IMR-90 (cell line): ENCODE measurements around the gene MR1.

Experiments
- CEBPB ChIP-seq: IDR thresholded peaks from 2 replicates; pipeline ENCODE4 v1.6.1; 2012; ENCODE audit warnings: low read depth, low read length, improper control_type of control experiment
- CHD1 ChIP-seq: IDR thresholded peaks from 2 replicates; pipeline ENCODE4 v1.6.1; 2012; ENCODE audit warnings: low read depth, low read length, improper control_type of control experiment
- FOS ChIP-seq: fragments of 150-350 bp; IDR thresholded peaks from 2 replicates; pipeline ENCODE4 v1.6.1; 2016; ENCODE audit warnings: low read depth, low read length
- MAFK ChIP-seq: IDR thresholded peaks from 2 replicates; pipeline ENCODE4 v1.6.1; 2012; ENCODE audit warnings: low read depth, low read length, improper control_type of control experiment
- MAZ ChIP-seq: IDR thresholded peaks from 2 replicates; pipeline ENCODE4 v1.6.1; 2012; ENCODE audit warnings: low read depth, mild to moderate bottlenecking, low read length, improper control_type of control experiment, moderate library complexity, borderline replicate concordance
- NFE2L2 ChIP-seq: fragments of 150-350 bp; IDR thresholded peaks from 2 replicates; pipeline ENCODE4 v1.6.1; 2016; ENCODE audit warnings: low read depth, mild to moderate bottlenecking, low read length
- POLR2A ChIP-seq: IDR thresholded peaks from 2 replicates; pipeline ENCODE4 v1.6.1; 2012; ENCODE audit warnings: mild to moderate bottlenecking, low read depth, low read length
- RAD21 ChIP-seq: IDR thresholded peaks from 2 replicates; pipeline ENCODE4 v1.6.1; 2012; ENCODE audit warnings: low read length, improper control_type of control experiment
- RCOR1 ChIP-seq: IDR thresholded peaks from 2 replicates; pipeline ENCODE4 v1.6.1; 2012; ENCODE audit warnings: mild to moderate bottlenecking, low read length, improper control_type of control experiment; ENCODE audit not compliant: insufficient replicate concordance
- RFX5 ChIP-seq: IDR thresholded peaks from 2 replicates; pipeline ENCODE4 v1.8.0; 2012; ENCODE audit warnings: low read depth, mild to moderate bottlenecking, low read length, moderate library complexity
- SMC3 ChIP-seq: fragments of 150-350 bp; IDR thresholded peaks from 2 replicates; pipeline ENCODE4 v1.6.1; 2016; ENCODE audit warnings: low read depth, mild to moderate bottlenecking, antibody characterized with exemption, low read length, moderate library complexity
- TF ChIP-seq, protein P1 (sequence below): conservative IDR thresholded peaks from 2 replicates; pipeline ENCODE4 v1.5.1; 2012; ENCODE audit warnings: mild to moderate bottlenecking, low read depth, low read length, improper control_type of control experiment
- TF ChIP-seq, protein P2 (sequence below): fragments of 150-350 bp; IDR thresholded peaks from 2 replicates; pipeline ENCODE4 v1.6.1; 2017; ENCODE audit warnings: mild to moderate bottlenecking, antibody characterized with exemption, low read length, low read depth
- TF ChIP-seq, protein P3 (sequence below): fragments of 150-350 bp; IDR thresholded peaks from 2 replicates; pipeline ENCODE4 v1.6.1; 2016; ENCODE audit warnings: low read depth, mild to moderate bottlenecking, low read length, moderate library complexity, borderline replicate concordance

DNA sequence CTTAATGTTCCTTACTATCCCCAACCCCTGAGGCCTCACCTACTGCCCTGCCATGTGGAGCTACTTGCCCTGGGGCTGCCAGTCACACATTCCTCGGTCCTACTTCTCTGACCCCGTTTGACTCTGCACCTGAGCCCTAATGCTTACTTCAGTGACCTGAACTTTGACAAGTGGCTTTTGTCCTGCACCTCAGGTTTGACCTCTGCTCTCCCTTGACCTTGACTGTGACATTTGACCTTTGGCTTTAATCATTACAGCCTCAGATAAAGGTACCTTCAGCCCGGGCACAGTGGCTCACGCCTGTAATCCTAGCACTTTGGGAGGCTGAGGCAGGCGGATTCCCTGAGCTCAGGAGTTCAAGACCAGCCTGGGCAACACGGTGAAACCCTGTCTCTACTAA, 22.8 kb downstream of the MR1 start:
- TF ChIP-seq, protein P1, sequence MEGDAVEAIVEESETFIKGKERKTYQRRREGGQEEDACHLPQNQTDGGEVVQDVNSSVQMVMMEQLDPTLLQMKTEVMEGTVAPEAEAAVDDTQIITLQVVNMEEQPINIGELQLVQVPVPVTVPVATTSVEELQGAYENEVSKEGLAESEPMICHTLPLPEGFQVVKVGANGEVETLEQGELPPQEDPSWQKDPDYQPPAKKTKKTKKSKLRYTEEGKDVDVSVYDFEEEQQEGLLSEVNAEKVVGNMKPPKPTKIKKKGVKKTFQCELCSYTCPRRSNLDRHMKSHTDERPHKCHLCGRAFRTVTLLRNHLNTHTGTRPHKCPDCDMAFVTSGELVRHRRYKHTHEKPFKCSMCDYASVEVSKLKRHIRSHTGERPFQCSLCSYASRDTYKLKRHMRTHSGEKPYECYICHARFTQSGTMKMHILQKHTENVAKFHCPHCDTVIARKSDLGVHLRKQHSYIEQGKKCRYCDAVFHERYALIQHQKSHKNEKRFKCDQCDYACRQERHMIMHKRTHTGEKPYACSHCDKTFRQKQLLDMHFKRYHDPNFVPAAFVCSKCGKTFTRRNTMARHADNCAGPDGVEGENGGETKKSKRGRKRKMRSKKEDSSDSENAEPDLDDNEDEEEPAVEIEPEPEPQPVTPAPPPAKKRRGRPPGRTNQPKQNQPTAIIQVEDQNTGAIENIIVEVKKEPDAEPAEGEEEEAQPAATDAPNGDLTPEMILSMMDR: no peak
- TF ChIP-seq, protein P2, sequence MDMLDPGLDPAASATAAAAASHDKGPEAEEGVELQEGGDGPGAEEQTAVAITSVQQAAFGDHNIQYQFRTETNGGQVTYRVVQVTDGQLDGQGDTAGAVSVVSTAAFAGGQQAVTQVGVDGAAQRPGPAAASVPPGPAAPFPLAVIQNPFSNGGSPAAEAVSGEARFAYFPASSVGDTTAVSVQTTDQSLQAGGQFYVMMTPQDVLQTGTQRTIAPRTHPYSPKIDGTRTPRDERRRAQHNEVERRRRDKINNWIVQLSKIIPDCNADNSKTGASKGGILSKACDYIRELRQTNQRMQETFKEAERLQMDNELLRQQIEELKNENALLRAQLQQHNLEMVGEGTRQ: no peak
- no peak for TF ChIP-seq RAD21
- TF ChIP-seq SMC3: no peak
- TF ChIP-seq POLR2A: no peak
- no peak for TF ChIP-seq NFE2L2
- no peak for TF ChIP-seq RCOR1
- TF ChIP-seq RFX5: no peak
- no peak for TF ChIP-seq CHD1
- TF ChIP-seq CEBPB: no peak
- TF ChIP-seq MAFK: no peak
- no peak for TF ChIP-seq MAZ
- TF ChIP-seq, protein P3, sequence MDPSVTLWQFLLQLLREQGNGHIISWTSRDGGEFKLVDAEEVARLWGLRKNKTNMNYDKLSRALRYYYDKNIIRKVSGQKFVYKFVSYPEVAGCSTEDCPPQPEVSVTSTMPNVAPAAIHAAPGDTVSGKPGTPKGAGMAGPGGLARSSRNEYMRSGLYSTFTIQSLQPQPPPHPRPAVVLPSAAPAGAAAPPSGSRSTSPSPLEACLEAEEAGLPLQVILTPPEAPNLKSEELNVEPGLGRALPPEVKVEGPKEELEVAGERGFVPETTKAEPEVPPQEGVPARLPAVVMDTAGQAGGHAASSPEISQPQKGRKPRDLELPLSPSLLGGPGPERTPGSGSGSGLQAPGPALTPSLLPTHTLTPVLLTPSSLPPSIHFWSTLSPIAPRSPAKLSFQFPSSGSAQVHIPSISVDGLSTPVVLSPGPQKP: no peak
- no peak for TF ChIP-seq FOS
